GM18907 (cell line): ENCODE results near the gene TFB2M.
"Not testable (repeated sequence)": the region's sequence is repeated elsewhere in the genome, so short reads cannot be mapped to it uniquely, and the experiment has no call there.

Experiments
- ATAC-seq: cut with Tn5 transposase; IDR thresholded peaks from one replicate; pipeline ENCODE4 v1.9.1; 2021; ENCODE audit warnings: mild to moderate bottlenecking, moderate library complexity; ENCODE audit not compliant: unreplicated experiment

Gene TFB2M

GRCh38 chr1:246583448-246584185 lies 17.6 kb upstream of the TFB2M start:
- no peak for ATAC-seq

GRCh38 chr1:246583056-246583440 lies 17.0 kb upstream of the TFB2M start:
- no peak for ATAC-seq

GRCh38 chr1:246582301-246583055 lies 16.4 kb upstream of the TFB2M start:
- ATAC-seq, result no peak

- ATAC-seq, result no peak
Observed at GRCh38 chr1:246580497-246581370, 14.7 kb upstream of the TFB2M start.

- peak; percentile 62 for ATAC-seq
Observed at GRCh38 chr1:246579818-246580217, 13.8 kb upstream of the TFB2M start.

- no peak for ATAC-seq
Observed at GRCh38 chr1:246577720-246578106, 11.7 kb upstream of the TFB2M start.

- ATAC-seq, result no peak
Observed at GRCh38 chr1:246577082-246577719, 11.1 kb upstream of the TFB2M start.

GRCh38 chr1:246576709-246577032 lies 10.6 kb upstream of the TFB2M start:
- ATAC-seq, result no peak

- no peak for ATAC-seq
Observed at GRCh38 chr1:246573491-246573890, 7.4 kb upstream of the TFB2M start.

GRCh38 chr1:246572785-246573184 lies 6.7 kb upstream of the TFB2M start:
- no peak for ATAC-seq

- no peak for ATAC-seq
Observed at GRCh38 chr1:246571953-246572352, 5.9 kb upstream of the TFB2M start.

- ATAC-seq, result not testable (repeated sequence)
Observed at GRCh38 chr1:246571309-246571708, 5.2 kb upstream of the TFB2M start.

GRCh38 chr1:246569248-246570238 lies 3.5 kb upstream of the TFB2M start:
- no peak for ATAC-seq

GRCh38 chr1:246567646-246568235 lies 1.7 kb upstream of the TFB2M start:
- no peak for ATAC-seq

GRCh38 chr1:246566813-246567645 lies 968 bp upstream of the TFB2M start:
- ATAC-seq, result peak; percentile 26

GRCh38 chr1:246565751-246566127 lies 322 bp downstream of the TFB2M start:
- no peak for ATAC-seq

GRCh38 chr1:246564839-246565750 lies 966 bp downstream of the TFB2M start:
- no peak for ATAC-seq

- ATAC-seq, result not testable (repeated sequence)
Observed at GRCh38 chr1:246560833-246561232, 5.2 kb downstream of the TFB2M start.
